Breast epithelium (tissue), 3 donors: ENCODE measurements around the gene DCLK1.

ENCODE experiments used
- CTCF ChIP-seq, 3 donors: fragments of 450-650 bp; IDR thresholded peaks; one replicate each; pipeline ENCODE4 v1.5.1; 2016 to 2017; ENCODE audit warnings: antibody characterized with exemption in 3 of 3, mild to moderate bottlenecking in 3 of 3, moderate library complexity in 3 of 3
- POLR2AphosphoS5 ChIP-seq, 3 donors: sonication (generic); formaldehyde crosslinking; IDR thresholded peaks; one replicate each; pipeline ENCODE4 v1.6.1; 2017; ENCODE audit warnings: antibody characterized with exemption in 3 of 3

GRCh38 chr13:35876601-35877000 is 254.6 kb downstream of the DCLK1 start:
- TF ChIP-seq CTCF (IDR thresholded peaks at IDR 0.05) (no peak), POLR2AphosphoS5 (IDR thresholded peaks at IDR 0.05) (no peak)
